WTC11 (cell line): Measurements from ENCODE around the gene MAU2.

Experiments used
- ATF1 ChIP-seq: sonication (generic); formaldehyde crosslinking; IDR thresholded peaks from 2 replicates; pipeline ENCODE4 v1.8.1; 2023; ENCODE audit warnings: mild to moderate bottlenecking, moderate library complexity, missing genetic modification reagents
- CTCF ChIP-seq: fragments of 200-600 bp; IDR thresholded peaks from 2 replicates; pipeline ENCODE4 v1.8.0; 2022; ENCODE audit warnings: antibody characterized with exemption
- E2F1 ChIP-seq: sonication (generic); formaldehyde crosslinking; IDR thresholded peaks from 2 replicates; pipeline ENCODE4 v1.8.0; 2022; ENCODE audit warnings: mild to moderate bottlenecking, missing genetic modification reagents
- ESRRA ChIP-seq: sonication (generic); formaldehyde crosslinking; IDR thresholded peaks from 2 replicates; pipeline ENCODE4 v1.8.1; 2022; ENCODE audit warnings: mild to moderate bottlenecking, missing genetic modification reagents, borderline replicate concordance
- FOXJ3 ChIP-seq: sonication (generic); formaldehyde crosslinking; IDR thresholded peaks from 2 replicates; pipeline ENCODE4 v1.9.0; 2021; ENCODE audit warnings: missing genetic modification reagents, mild to moderate bottlenecking, borderline replicate concordance
- SOX15 ChIP-seq: fragments of 250-450 bp; sonication (Bioruptor Pico); IDR thresholded peaks from 2 replicates; pipeline ENCODE4 v1.9.0; 2021; ENCODE audit warnings: mild to moderate bottlenecking
- STAT6 ChIP-seq: sonication (generic); formaldehyde crosslinking; conservative IDR thresholded peaks from 2 replicates; pipeline ENCODE4 v1.8.1; 2023; ENCODE audit warnings: mild to moderate bottlenecking, low read depth, missing genetic modification reagents, moderate library complexity
- TEAD4 ChIP-seq: sonication (generic); formaldehyde crosslinking; IDR thresholded peaks from 2 replicates; pipeline ENCODE4 v1.8.0; 2022; ENCODE audit warnings: mild to moderate bottlenecking, missing genetic modification reagents
- ZBTB21 ChIP-seq: sonication (generic); formaldehyde crosslinking; IDR thresholded peaks from 2 replicates; pipeline ENCODE4 v1.8.1; 2023; ENCODE audit warnings: mild to moderate bottlenecking, missing genetic modification reagents, borderline replicate concordance
- TF ChIP-seq, protein P1 (sequence below): sonication (generic); formaldehyde crosslinking; IDR thresholded peaks from 2 replicates; pipeline ENCODE4 v1.8.1; 2022; ENCODE audit warnings: low read depth, missing genetic modification reagents, borderline replicate concordance
- TF ChIP-seq, protein P2 (sequence below): sonication (generic); formaldehyde crosslinking; IDR thresholded peaks from 2 replicates; pipeline ENCODE4 v1.8.1; 2022; ENCODE audit warnings: low read depth, mild to moderate bottlenecking, moderate library complexity, missing genetic modification reagents, borderline replicate concordance

GRCh38 chr19:19388568-19389555 is 68.2 kb downstream of the MAU2 start:
- TF ChIP-seq, protein P1, sequence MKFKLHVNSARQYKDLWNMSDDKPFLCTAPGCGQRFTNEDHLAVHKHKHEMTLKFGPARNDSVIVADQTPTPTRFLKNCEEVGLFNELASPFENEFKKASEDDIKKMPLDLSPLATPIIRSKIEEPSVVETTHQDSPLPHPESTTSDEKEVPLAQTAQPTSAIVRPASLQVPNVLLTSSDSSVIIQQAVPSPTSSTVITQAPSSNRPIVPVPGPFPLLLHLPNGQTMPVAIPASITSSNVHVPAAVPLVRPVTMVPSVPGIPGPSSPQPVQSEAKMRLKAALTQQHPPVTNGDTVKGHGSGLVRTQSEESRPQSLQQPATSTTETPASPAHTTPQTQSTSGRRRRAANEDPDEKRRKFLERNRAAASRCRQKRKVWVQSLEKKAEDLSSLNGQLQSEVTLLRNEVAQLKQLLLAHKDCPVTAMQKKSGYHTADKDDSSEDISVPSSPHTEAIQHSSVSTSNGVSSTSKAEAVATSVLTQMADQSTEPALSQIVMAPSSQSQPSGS = no peak
- TF ChIP-seq ZBTB21 (CRISPR knock-in tag) (no peak), CTCF (no peak), SOX15 (CRISPR knock-in tag) (no peak), TEAD4 (CRISPR knock-in tag) (no peak), E2F1 (no peak), FOXJ3 (no peak), ESRRA (CRISPR knock-in tag) (no peak), STAT6 (CRISPR knock-in tag) (no peak), ATF1 (CRISPR knock-in tag) (no peak)
- TF ChIP-seq, protein P2, sequence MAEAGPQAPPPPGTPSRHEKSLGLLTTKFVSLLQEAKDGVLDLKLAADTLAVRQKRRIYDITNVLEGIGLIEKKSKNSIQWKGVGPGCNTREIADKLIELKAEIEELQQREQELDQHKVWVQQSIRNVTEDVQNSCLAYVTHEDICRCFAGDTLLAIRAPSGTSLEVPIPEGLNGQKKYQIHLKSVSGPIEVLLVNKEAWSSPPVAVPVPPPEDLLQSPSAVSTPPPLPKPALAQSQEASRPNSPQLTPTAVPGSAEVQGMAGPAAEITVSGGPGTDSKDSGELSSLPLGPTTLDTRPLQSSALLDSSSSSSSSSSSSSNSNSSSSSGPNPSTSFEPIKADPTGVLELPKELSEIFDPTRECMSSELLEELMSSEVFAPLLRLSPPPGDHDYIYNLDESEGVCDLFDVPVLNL (CRISPR knock-in tag) = no peak
